HG02678 (cell line): Measurements from ENCODE around the gene ARHGAP25.
"Not testable (repeated sequence)": the region's sequence is repeated elsewhere in the genome, so short reads cannot be mapped to it uniquely, and the experiment has no call there.

Experiments used
- ATAC-seq: cut with Tn5 transposase; IDR thresholded peaks from one replicate; pipeline ENCODE4 v1.9.1; 2021; ENCODE audit warnings: mild to moderate bottlenecking, moderate library complexity; ENCODE audit not compliant: unreplicated experiment

Gene ARHGAP25

GRCh38 chr2:68796295-68796905 is 61.8 kb downstream of the ARHGAP25 start:
- ATAC-seq = no peak

GRCh38 chr2:68798569-68798968 is 64.0 kb downstream of the ARHGAP25 start:
- ATAC-seq = no peak

DNA sequence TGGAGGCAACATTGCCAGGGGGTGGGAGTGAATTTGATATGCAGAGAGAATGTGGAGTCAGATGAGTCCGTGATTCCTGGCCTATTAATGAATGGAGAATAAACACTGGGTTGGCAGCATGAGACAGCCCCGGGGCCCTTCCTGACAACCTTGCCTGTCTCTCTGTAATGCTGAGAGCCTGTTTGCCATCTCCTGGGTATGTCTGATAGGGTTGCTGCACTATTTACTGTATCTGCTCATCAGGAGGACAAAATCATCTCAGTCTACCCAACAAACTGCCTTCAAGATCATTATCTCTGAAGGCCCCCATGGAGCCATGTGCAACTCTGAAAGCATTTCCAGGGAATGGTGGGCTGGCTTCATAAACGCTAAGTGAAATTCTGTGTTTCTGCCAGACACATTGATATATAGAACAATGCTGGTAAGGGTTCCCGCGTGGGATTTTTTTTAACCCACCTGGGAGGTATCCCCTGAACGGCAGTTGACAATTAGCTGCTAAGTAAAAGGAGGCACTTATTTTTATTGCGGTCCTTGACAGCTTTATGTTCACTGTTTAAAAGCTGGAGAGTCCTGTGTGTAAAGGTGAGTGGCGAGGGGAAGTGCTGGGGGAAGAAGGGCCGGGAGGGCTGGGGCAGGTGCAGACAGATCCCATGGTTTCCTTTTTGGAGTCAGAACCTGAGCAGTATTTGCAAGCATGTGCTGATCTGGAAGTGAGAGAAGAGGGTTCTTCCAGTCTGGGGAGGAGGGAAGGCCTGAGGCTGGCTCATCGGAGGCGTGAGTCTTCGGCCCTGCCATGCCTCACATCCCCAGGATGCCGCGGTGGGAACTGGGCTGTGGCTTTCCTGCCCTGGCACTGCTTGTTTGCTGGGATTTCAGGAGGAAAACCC is 64.8 kb downstream of the ARHGAP25 start:
- no peak for ATAC-seq

DNA sequence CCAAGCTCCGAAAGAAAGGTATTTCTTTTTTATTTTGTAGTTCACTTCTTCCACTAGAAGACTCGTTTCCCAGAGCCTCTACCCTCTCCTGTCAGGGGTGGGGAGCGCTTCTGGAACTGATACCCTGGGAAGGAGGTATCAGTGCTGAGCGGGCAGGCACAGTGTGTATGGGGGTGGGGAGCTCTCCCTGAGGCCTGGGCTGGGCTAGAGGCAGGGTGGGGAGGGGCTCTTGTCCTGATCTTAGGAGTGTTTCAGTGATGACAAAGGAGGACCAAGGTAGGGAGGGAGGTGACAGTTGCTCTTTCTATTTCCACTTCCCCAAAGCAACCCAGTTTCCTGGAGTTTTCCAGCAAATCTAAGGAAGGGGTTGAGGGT is 65.4 kb downstream of the ARHGAP25 start:
- ATAC-seq = no peak

- ATAC-seq = no peak
Measured at GRCh38 chr2:68800517-68800916, 65.9 kb downstream of the ARHGAP25 start.

DNA sequence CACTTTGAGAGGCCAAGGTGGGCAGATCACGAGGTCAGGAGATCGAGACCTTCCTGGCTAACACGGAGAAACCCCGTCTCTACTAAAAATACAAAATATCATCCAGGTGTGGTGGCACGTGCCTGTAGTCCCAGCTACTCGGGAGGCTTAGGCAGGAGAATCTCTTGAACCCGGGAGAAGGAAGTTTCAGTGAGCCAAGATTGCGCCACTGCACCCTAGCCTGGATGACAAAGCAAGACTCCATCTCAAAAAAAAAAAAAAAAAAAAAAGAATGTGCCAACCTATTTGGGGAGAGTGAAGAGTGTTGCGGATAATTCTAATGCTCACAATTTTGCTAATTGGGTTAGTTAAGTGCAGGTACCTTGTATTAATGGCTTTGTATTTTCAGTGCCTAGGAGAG is 67.5 kb downstream of the ARHGAP25 start:
- not testable (repeated sequence) for ATAC-seq

DNA sequence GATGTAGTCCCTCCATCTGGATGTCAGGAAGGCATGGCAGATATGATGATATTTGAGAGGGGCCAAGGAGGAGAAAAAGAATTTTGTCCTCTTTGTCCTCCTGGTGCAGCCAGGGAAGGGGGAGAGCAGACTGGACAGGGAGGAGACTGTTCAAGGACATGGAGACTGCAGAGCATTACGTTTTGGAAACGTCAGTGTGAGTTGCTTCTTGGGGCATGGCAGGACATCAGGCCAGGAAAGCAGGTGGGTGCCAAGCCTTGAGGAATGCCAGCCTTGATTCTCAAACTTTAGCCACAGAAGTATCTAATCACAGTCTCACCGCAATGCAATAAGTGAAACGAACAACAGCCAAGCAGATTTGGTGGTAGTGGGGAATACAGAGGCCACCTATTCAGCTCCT is 70.4 kb downstream of the ARHGAP25 start:
- no peak for ATAC-seq

DNA sequence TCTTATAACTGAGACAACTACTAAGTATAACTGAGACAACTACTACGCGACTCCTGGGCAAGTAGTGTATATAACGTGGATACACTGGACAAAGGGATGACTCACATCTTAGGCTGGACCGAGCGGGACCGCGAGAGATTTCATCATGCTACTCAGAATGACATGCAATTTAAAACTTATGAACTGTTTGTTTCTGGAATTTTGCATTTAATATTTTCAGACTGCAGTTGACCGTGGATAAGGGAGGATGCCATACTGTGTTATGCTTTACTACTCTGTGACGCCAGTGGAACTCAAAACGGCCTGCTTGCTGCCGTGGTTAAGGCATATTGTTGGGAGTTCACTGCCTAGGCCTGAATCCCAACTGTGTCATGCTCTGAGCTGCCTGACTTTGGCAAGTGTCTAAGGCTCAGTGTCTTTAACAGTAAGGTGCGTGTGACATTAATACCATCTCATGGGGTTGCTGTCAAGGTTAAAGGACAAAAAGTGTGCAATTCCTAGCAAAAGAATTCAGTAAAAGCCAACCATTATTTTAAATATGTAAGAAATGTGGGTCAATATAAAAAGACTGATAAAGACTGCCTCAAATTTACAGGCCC is 72.0 kb downstream of the ARHGAP25 start:
- no peak for ATAC-seq

- ATAC-seq = no peak
Measured at GRCh38 chr2:68807821-68808266, 73.2 kb downstream of the ARHGAP25 start.

DNA sequence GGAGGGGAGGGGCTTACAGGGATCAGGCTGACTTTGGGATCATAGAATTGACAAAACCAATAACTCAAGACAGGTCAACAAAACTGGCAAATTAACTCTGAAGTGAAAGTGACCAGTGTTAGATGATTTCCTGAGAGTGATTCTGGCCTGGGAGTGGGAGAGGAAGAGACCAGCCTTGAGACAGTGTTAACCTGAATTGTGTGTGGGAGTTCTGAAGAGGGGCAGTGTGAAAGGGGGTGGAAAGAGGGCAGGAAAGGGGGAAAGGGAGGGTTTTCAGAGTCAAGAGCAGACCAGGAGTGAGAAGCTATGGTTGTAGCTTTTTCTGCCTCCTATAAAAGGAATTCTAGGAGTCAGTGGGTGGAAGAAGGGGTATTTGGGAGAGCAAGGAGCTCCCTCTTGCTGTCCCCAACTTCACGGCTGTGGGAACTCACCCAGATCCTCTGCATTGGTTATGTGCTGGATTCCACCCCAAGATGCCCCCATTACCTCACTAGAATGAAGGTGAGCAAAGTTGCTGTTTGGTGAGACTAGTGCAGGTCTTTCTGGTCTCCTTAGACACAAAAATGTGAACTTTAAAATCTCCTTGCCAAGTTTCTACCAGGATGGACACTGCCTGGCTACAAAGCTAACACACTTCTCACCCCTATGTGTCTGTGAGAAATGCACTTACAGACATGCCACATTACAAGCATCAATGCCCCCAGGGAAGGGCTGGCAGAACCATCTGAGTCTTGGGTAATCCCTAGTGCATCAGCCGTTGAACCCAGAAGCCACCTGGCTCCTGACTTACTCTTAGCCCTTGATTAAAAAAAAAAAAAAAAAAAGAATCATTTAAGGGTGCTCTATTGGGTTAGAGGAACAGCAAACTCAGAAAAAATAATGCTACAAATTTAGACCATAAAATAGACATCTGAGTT is 75.0 kb downstream of the ARHGAP25 start:
- ATAC-seq = no peak

DNA sequence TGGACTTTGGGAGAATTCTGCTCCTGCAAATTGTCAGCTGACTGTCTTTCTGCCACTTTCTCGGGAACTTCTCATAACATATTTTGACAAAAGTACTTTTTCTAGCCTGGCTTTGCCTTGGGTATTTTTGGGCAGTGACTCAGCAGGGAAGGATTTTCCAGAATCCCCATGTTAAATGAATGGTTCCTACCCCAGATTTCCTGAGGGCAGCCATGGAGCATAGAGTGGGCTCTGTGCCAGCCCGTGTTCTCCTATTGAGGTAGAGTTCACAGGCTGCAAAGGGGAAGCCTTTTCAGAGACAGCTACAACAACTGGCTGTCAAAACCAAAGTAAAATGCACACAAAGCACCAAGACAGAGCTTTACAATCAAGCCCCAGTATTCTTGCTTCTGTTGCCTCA is 76.8 kb downstream of the ARHGAP25 start:
- ATAC-seq = no peak

DNA sequence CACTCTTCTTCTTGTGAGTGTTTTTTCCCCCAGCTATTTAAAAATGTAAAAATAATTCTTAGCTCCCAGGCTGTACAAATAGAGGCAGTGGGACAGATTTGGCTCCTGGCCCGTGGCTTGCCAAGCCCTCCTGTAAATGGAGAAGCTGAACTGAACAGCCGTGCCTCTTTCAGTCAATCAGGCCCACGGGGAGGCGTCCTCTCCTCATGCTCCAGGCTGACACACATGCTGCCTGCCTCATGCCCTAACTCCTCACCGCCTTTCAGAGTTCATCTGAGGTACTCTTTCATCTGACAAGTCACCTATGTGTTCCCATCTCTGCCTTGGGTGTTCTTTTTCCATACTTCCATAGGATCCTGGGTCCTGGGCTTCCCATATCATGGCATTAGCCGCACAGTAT is 77.6 kb downstream of the ARHGAP25 start:
- no peak for ATAC-seq

DNA sequence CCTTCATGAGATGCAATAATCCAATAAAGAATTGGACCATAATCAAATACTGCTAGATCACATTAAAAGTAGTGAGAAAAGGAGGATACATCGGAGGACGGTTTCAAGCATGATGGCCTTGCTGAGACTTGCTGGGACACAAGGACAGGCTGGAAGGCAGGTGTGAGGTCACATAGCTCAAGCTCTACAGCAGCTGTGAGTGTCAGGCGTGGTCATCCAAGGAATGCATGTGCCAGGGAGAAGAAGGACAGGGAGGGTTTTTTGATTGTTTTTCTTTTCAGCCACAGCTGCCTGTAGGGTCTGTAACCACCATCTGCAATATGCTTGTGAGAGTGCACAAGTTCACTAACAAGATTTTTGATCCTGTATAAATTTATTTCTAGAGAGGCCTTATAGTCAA is 79.0 kb downstream of the ARHGAP25 start:
- no peak for ATAC-seq

- no peak for ATAC-seq
Measured at GRCh38 chr2:68817306-68817705, 82.7 kb downstream of the ARHGAP25 start.

GRCh38 chr2:68819556-68819955 is 84.9 kb downstream of the ARHGAP25 start:
- no peak for ATAC-seq

DNA sequence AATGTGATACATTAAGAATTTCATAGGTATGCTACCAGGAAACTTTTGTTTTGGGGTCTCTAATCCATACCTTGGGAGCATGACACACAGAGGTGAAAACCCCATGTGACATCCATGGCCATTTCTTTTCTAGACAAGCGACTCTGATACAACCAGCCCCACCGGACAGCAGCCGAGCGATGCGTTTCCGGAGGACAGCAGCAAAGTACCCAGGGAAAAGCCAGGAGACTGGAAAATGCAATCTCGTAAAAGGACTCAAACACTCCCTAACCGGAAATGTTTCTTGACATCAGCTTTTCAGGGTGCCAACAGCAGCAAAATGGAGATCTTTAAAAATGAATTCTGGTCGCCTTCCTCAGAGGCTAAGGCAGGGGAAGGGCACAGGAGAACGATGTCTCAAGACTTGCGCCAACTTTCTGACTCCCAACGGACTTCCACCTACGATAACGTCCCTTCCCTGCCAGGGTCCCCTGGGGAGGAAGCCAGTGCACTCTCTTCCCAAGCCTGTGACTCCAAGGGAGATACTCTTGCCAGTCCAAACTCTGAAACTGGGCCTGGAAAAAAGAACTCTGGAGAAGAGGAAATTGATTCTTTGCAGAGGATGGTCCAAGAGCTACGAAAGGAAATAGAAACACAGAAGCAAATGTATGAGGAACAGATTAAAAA is 87.7 kb downstream of the ARHGAP25 start:
- no peak for ATAC-seq

DNA sequence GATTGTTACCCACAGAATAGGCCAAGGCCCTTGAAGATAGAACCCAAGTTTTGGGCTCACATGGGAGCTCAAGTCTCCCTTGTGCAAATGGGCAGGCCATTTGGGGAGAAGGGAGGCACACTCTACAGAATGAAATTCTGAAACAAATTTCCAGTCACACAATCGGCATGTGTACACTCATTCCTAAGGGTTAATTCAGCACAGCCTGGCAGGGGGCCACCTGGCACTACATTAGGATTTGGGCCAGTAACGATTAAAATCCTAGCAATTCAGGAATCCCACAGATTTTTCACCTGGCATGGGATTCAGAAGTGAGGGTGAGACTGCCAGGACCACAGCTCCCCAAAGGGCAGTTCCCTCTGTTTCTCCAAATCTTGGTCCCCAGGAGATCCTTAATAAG is 90.2 kb downstream of the ARHGAP25 start:
- no peak for ATAC-seq

DNA sequence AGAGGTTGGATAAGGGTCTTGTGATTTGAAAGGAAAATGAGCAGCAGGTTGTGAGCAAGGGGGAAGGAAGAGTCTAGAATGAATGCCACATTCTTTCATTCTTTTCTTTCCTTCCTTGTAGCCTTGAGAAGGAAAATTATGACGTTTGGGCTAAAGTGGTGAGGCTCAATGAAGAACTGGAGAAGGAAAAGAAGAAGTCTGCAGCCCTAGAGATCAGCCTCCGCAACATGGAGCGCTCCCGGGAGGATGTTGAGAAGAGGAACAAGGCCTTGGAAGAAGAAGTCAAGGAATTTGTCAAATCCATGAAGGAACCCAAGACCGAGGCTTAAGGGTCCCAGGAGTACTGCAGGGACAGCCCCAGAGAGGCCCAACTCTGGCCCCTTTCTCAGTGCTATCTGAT is 91.3 kb downstream of the ARHGAP25 start:
- no peak for ATAC-seq

GRCh38 chr2:68827666-68828065 is 93.1 kb downstream of the ARHGAP25 start:
- ATAC-seq = no peak

GRCh38 chr2:68828887-68829708 is 94.5 kb downstream of the ARHGAP25 start:
- no peak for ATAC-seq
